ENCODE data around the gene ZNF483. TPM values are rescaled to one million over a fixed set of nuclear protein-coding genes. Genes with fewer than 3 reads are reported as not detected.

The ZNF483 gene
- total RNA-seq, 2 experiments from 2014 or later, result 2.5 to 3.0 TPM

GRCh38 chr9:111597852-111598732 is 73.1 kb downstream of the ZNF483 start:
- intact Hi-C loops (cut with DNase I, micrococcal nuclease), result loop anchor here (1.0 to 5.0 kb wide), 9 partner anchors 24 to 477 kb away; partner anchors contain the start of genes DNAJC25 (in 2 of the 2) and UGCG (in 1 of the 2)
- Mint-ChIP-seq H3K4me3 (peak overlapping the region; percentile 75), H3K9me3 (ENCODE audit: low read depth) (no peaks in the 10 kb centered on the region), H3K36me3 (ENCODE audit: low read depth) (no peaks in the 10 kb centered on the region), H3K4me1 (peaks cover 21% of the 10 kb centered on the region), H3K27me3 (peaks cover 23% of the 10 kb centered on the region), H3K27ac (peak overlapping the region; percentile 33)
- ChIA-PET CTCF (interaction anchor here (0.6 to 1.5 kb wide), 23 partner anchors 10 to 1130 kb away, joined by 3 to 28 read pairs (median 3); no protein-coding TSS in a partner anchor), POLR2A (interaction anchor here (0.7 to 0.8 kb wide), 2 partner anchors 175 to 477 kb away, joined by 3 read pairs; no protein-coding TSS in a partner anchor)
- DNase-seq, result peak; percentile 78
- peak; percentile 70 for ATAC-seq

- peak; percentile 24 for ATAC-seq
- Mint-ChIP-seq H3K9me3 (ENCODE audit: low read depth) (no peaks in the 10 kb centered on the region), H3K27ac (peak overlapping the region; percentile 33), H3K4me3 (peak overlapping the region; percentile 75), H3K36me3 (ENCODE audit: low read depth) (no peaks in the 10 kb centered on the region), H3K4me1 (peaks cover 21% of the 10 kb centered on the region), H3K27me3 (peaks cover 23% of the 10 kb centered on the region)
- POLR2A ChIA-PET, result no interaction called here
- CTCF ChIA-PET, result interaction anchor here (0.6 to 1.5 kb wide), 17 partner anchors 10 to 690 kb away, joined by 3 to 28 read pairs (median 3); no protein-coding TSS in a partner anchor
- no peak for DNase-seq
- intact Hi-C loops (cut with DNase I, micrococcal nuclease), result loop anchor here (1.0 to 5.0 kb wide), 7 partner anchors 24 to 298 kb away; partner anchors contain the start of genes DNAJC25 (in 2 of the 2), GNG10 (in 1 of the 2) and UGCG (in 1 of the 2)
Measured at GRCh38 chr9:111598733-111599091, 73.7 kb downstream of the ZNF483 start.

GRCh38 chr9:111599092-111599954 is 74.3 kb downstream of the ZNF483 start, which contains the start of gene PTGR1:
TSS of gene PTGR1 (minus strand) at chr9:111599647. CDS start at chr9:111597422, 2,225 bp downstream.
- Mint-ChIP-seq H3K9me3 (ENCODE audit: low read depth) (no peaks in the 10 kb centered on the region), H3K36me3 (ENCODE audit: low read depth) (no peaks in the 10 kb centered on the region), H3K27ac (peak within 1 kb of the TSS; percentile 33), H3K4me3 (peak within 1 kb of the TSS; percentile 75), H3K27me3 (peaks cover 23% of the 10 kb centered on the region), H3K4me1 (peaks cover 21% of the 10 kb centered on the region)
- peak; percentile 64 for DNase-seq
- POLR2A ChIA-PET, result no interaction called here
- ATAC-seq, result peak; percentile 40
- CTCF ChIA-PET, result interaction anchor here (0.8 to 1.5 kb wide), 7 partner anchors 13 to 690 kb away, joined by 3 to 28 read pairs (median 3); no protein-coding TSS in a partner anchor
- intact Hi-C loops (cut with DNase I, micrococcal nuclease), result loop anchor here (1.0 to 5.0 kb wide), 5 partner anchors 31 to 297 kb away; partner anchors contain the start of genes DNAJC25 (in 2 of the 2), GNG10 (in 1 of the 2) and UGCG (in 1 of the 2)

DNA sequence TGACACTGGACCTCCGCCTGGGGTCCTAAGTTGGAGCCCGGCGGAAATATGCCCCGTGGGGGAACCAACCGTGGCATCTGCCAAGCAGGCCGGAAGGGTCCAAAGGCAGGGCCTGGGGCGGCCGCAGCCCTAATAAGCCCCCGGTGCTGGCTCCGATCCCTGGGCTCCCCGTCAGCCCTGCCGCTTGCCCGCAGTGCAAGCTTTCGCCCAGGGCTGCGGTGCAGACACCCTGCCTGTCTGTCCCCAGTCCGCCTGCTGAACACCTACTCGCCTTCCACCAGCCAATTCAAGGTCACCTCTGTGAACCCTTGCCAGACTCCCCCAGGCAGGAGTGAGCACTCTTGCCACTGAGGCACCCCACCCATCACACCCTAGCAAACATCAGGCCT is 75.0 kb downstream of the ZNF483 start:
- peaks cover 23% of the 10 kb centered on the region for H3K27me3 Mint-ChIP-seq

DNA sequence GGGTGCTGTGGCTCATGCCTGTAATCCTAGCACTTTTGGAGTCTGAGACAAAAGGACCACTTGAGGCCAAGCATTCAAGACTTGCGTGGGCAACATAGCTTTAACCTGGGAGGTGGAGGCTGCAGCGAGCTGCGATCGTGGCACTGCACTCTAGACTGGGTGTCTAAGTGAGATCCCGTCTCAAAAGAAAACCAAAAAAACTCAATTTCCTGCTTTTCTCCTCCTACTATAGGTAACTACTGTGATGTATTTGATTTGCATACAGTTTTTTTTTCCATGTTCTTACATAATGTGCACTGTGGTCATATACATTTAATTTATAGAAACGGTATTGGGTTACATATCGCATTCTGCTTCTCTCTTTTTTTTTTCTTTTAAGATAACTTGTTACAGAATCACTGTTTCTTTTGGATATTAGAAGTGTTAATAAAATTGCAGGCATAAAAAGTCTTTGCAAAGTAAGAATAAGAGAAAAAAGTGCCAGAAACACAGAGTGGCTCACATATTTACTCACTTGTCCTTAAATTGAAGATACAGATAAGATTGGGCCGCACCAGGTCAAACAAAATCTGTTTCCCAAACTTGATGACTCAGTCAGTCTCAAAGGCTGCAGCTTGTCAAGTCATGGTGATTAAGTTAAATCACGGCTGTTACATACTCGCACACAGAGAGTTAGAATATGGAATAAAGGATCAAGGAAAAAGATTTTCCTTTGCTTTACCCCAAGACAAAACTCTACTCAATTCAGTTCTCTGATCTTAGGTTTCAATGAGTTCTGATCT is 76.4 kb downstream of the ZNF483 start:
- no peaks in the 10 kb centered on the region for H3K36me3 Mint-ChIP-seq (ENCODE audit: low read depth)
- no peak overlapping the region for H3K4me3 Mint-ChIP-seq
- peak; percentile 11 for DNase-seq
- intact Hi-C loops (cut with DNase I, micrococcal nuclease), result no loop called here
- CTCF ChIA-PET, result interaction anchor here (0.6 kb wide), 1 partner anchor 627 kb away, joined by 3 read pairs; no protein-coding TSS in a partner anchor
- peaks cover 21% of the 10 kb centered on the region for H3K4me1 Mint-ChIP-seq
- no peak for ATAC-seq
- H3K27ac Mint-ChIP-seq, result peak overlapping the region; percentile 10
- H3K27me3 Mint-ChIP-seq, result peaks cover 23% of the 10 kb centered on the region
- no peaks in the 10 kb centered on the region for H3K9me3 Mint-ChIP-seq (ENCODE audit: low read depth)
- POLR2A ChIA-PET, result no interaction called here

More for the DNA sequence above, 75.0 kb downstream of the ZNF483 start:
- POLR2A ChIA-PET, result no interaction called here
- no peaks in the 10 kb centered on the region for H3K9me3 Mint-ChIP-seq (ENCODE audit: low read depth)
- intact Hi-C loops (cut with DNase I, micrococcal nuclease), result loop anchor here (1.0 to 5.0 kb wide), 5 partner anchors 31 to 297 kb away; partner anchors contain the start of genes DNAJC25 (in 2 of the 2), GNG10 (in 1 of the 2) and UGCG (in 1 of the 2)
- peak; percentile 5 for DNase-seq
- ATAC-seq, result no peak
- H3K36me3 Mint-ChIP-seq (ENCODE audit: low read depth), result no peaks in the 10 kb centered on the region
- CTCF ChIA-PET, result interaction anchor here (0.6 to 0.9 kb wide), 2 partner anchors 17 to 1924 kb away, joined by 3 to 4 read pairs; no protein-coding TSS in a partner anchor
- no peak overlapping the region for H3K27ac Mint-ChIP-seq
- peaks cover 21% of the 10 kb centered on the region for H3K4me1 Mint-ChIP-seq
- H3K4me3 Mint-ChIP-seq, result peak overlapping the region; percentile 75

GRCh38 chr9:111603041-111603440 is 78.1 kb downstream of the ZNF483 start:
- no peak for ATAC-seq
- no peaks in the 10 kb centered on the region for H3K36me3 Mint-ChIP-seq (ENCODE audit: low read depth)
- H3K27me3 Mint-ChIP-seq, result peaks cover 17% of the 10 kb centered on the region
- H3K9me3 Mint-ChIP-seq (ENCODE audit: low read depth), result no peaks in the 10 kb centered on the region
- DNase-seq, result no peak
- H3K27ac Mint-ChIP-seq, result no peak overlapping the region
- peaks cover 16% of the 10 kb centered on the region for H3K4me1 Mint-ChIP-seq
- no peak overlapping the region for H3K4me3 Mint-ChIP-seq
- POLR2A ChIA-PET, result interaction anchor here (0.6 kb wide), 1 partner anchor 1034 kb away, joined by 12 read pairs; no protein-coding TSS in a partner anchor
- intact Hi-C loops (cut with DNase I, micrococcal nuclease), result no loop called here
- CTCF ChIA-PET, result interaction anchor here (1.2 kb wide), 2 partner anchors 10 to 13 kb away, joined by 3 read pairs; no protein-coding TSS in a partner anchor

DNA sequence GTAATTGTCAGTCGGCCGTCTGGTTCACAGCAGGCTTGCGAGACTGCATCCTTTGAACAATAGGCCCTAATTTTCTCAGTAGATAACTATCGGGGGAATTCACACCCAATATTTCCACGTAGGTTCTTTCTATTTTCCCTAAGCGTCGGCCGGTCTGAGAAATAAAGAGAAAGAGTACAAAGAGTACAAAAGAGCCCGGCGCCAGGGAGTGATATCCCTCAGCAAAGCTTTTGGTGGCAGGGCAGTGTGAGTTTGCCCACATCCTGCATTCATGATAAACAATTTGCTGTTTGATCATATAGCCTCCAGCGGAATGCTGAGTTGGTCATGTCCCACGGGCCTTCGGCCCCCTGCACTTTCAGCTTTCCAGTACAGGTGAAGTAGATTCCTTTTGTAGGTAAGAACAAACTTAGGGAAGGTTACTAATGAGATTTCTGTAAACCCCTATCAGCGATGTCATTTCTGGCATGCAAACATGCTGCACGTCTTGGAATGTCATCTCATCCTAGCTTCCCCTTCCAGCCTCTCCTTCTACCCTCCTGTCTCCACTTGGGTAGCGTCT is 79.2 kb downstream of the ZNF483 start:
- DNase-seq (no peak), ATAC-seq (no peak)
- Mint-ChIP-seq H3K4me1 (peaks cover 9% of the 10 kb centered on the region), H3K27ac (no peak overlapping the region), H3K9me3 (ENCODE audit: low read depth) (no peaks in the 10 kb centered on the region), H3K27me3 (peaks cover 15% of the 10 kb centered on the region), H3K4me3 (no peak overlapping the region), H3K36me3 (ENCODE audit: low read depth) (no peaks in the 10 kb centered on the region)
- ChIA-PET CTCF (interaction anchor here (1.2 kb wide), 2 partner anchors 9 to 12 kb away, joined by 3 read pairs; no protein-coding TSS in a partner anchor), POLR2A (no interaction called here)
- intact Hi-C loops (cut with DNase I, micrococcal nuclease), result no loop called here

DNA sequence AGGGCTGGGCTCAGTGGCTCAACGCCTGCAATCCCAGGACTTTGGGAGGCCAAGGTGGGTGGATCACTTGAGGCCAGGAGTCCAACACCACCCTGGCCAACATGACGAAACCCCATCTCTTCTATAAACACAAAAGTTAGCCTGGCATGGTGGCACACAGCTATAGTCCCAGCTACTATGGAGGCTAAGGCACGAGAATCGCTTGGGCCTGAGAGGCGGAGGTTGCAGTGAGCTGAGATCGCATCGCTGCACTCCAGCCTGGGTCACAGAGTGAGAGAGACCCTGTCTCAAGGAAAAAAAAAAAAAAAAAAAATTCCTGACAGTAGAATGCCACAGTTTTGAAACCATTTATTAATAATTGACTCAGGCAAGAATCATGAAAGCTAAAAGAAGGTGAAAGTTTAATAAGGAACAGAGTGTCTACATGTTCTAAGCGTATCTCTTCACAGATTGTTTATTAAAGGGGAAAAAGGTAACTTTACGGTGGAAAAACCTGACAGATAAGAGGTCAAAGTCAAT is 80.1 kb downstream of the ZNF483 start:
- H3K36me3 Mint-ChIP-seq (ENCODE audit: low read depth), result no peaks in the 10 kb centered on the region
- H3K4me3 Mint-ChIP-seq, result no peak overlapping the region
- DNase-seq, result no peak
- H3K9me3 Mint-ChIP-seq (ENCODE audit: low read depth), result no peaks in the 10 kb centered on the region
- intact Hi-C loops (cut with DNase I, micrococcal nuclease), result no loop called here
- ChIA-PET POLR2A (no interaction called here), CTCF (interaction anchor here (1.1 kb wide), 1 partner anchor 16 kb away, joined by 3 read pairs; no protein-coding TSS in a partner anchor)
- ATAC-seq, result no peak
- H3K27me3 Mint-ChIP-seq, result peaks cover 11% of the 10 kb centered on the region
- no peak overlapping the region for H3K27ac Mint-ChIP-seq
- peaks cover 6% of the 10 kb centered on the region for H3K4me1 Mint-ChIP-seq

- H3K27ac Mint-ChIP-seq, result no peak overlapping the region
- no peaks in the 10 kb centered on the region for H3K9me3 Mint-ChIP-seq (ENCODE audit: low read depth)
- ChIA-PET POLR2A (interaction anchor here (0.6 to 1.1 kb wide), 2 partner anchors 81 to 770 kb away, joined by 3 read pairs; partner anchors contain the start of gene HSDL2), CTCF (interaction anchor here (1.0 to 1.2 kb wide), 2 partner anchors 11 to 18 kb away, joined by 3 read pairs; no protein-coding TSS in a partner anchor)
- DNase-seq (no peak), ATAC-seq (no peak)
- no peaks in the 10 kb centered on the region for H3K36me3 Mint-ChIP-seq (ENCODE audit: low read depth)
- H3K4me1 Mint-ChIP-seq, result no peaks in the 10 kb centered on the region
- no peak overlapping the region for H3K4me3 Mint-ChIP-seq
- intact Hi-C loops (cut with DNase I, micrococcal nuclease), result no loop called here
- peaks cover 12% of the 10 kb centered on the region for H3K27me3 Mint-ChIP-seq
Measured at GRCh38 chr9:111610149-111610548, 85.2 kb downstream of the ZNF483 start.
